Esophagus squamous epithelium (tissue), 5 donors: Measurements from ENCODE around the gene C1orf56. TPM values are rescaled to one million over a fixed set of nuclear protein-coding genes. Genes with fewer than 3 reads are reported as not detected.

ENCODE experiments used
- DNase-seq: peaks from one replicate; lab custom pipeline; 2025; lab: John Stamatoyannopoulos, UW
- H3K27ac ChIP-seq, 4 donors: fragments of 200-600 bp; sonication (generic); one replicate each; pipeline ENCODE4 v1.5.1; 2016 to 2019; ENCODE audit warnings: mild to moderate bottlenecking in 1 of 4
- H3K27me3 ChIP-seq, 4 donors: fragments of 200-600 bp; sonication (generic); 1 replicate in 3 of 4; 2 replicates in 1 of 4; pipeline versions ENCODE4 v1.5.1 to v1.6.0; 2017 to 2021; ENCODE audit warnings: antibody characterized with exemption in 1 of 4
- H3K36me3 ChIP-seq, 3 donors: fragments of 200-600 bp; sonication (generic); one replicate each; pipeline ENCODE4 v1.5.1; 2016 to 2019
- H3K4me1 ChIP-seq, 3 donors: fragments of 200-600 bp; sonication (generic); one replicate each; pipeline ENCODE4 v1.5.1; 2017 to 2019
- H3K4me3 ChIP-seq, 4 donors: fragments of 200-600 bp; sonication (generic); 1 replicate in 3 of 4; 2 replicates in 1 of 4; pipeline ENCODE4 v1.5.1; 2016 to 2019; ENCODE audit warnings: mild to moderate bottlenecking in 2 of 4, moderate library complexity in 1 of 4
- H3K9me3 ChIP-seq, 3 donors: fragments of 200-600 bp; sonication (generic); one replicate each; pipeline ENCODE4 v1.5.1; 2016 to 2019
- CTCF ChIP-seq, 6 experiments: fragments of 450-650 bp in 4 of 6; fragments of 200-600 bp in 2 of 6; sonication (generic) in 2 of 6; IDR thresholded peaks; one replicate each; pipeline ENCODE4 v1.5.1; 2016 to 2019; ENCODE audit warnings: antibody characterized with exemption in 6 of 6, mild to moderate bottlenecking in 4 of 6, moderate library complexity in 4 of 6
- POLR2A ChIP-seq, 4 donors: fragments of 450-650 bp; IDR thresholded peaks; one replicate each; pipeline ENCODE4 v1.6.1; 2017; ENCODE audit warnings: antibody characterized with exemption in 4 of 4, mild to moderate bottlenecking in 4 of 4, moderate library complexity in 3 of 4
- WGBS, 2 donors: methylation state at CpG; one replicate each; pipeline ENCODE4 v1.1.5; 2018; 5-methylcytosine and 5-hydroxymethylcytosine counted together
- intact Hi-C: fragments of 100-400 bp; cut with DNase I; formaldehyde crosslinking; loops from one replicate; pipeline ENCODE4 v1.15.0; 2022
- total RNA-seq, 4 donors: library from RNA; depleted of rRNA; stranded (reverse); fragments of >200 nt; gene quantifications; one replicate each; pipeline ENCODE4 v1.1.0, GENCODE V29; 2016
- donor health status: DM: yes; HTN: yes; CAD: no.

C1orf56 gene
- total RNA-seq, 4 donors from 2014 or later, result 0.23 to 3.2 (median 2.3) TPM

DNA sequence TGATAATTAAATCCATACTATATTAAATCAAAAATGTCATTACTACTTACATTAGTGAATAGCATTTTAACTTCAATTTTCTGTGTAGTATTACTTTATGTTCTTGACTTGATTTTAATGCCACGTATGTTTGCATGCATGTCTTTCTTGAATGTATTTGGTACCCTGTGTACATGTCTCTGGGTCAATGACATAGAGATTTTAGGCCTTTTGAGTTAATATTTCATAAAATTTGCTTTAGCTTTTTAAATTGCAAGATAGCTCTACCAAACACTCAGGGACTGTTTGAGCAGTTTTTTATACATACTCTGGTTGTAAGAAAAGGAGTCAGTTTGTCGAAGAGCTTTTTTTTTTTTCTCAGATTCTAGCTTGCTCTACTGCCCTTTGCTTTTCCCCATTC, 14.2 kb downstream of the C1orf56 start:
- Histone ChIP-seq H3K36me3 (peaks cover 0 to 11% (median 0%) of the 10 kb centered on the region in 3 donors), H3K9me3 (no peaks in the 10 kb centered on the region), H3K4me1 (peaks cover 13 to 35% (median 23%) of the 10 kb centered on the region in 3 donors), H3K27ac (no peak overlapping the region), H3K27me3 (no peaks in the 10 kb centered on the region), H3K4me3 (no peak overlapping the region)
- no peak for DNase-seq
- TF ChIP-seq POLR2A (IDR thresholded peaks at IDR 0.05) (no peak), CTCF (IDR thresholded peaks at IDR 0.05) (no peak)
- WGBS, 2 donors, result 69 to 80% methylated on average over 2 of the region's 2 CpGs
- intact Hi-C loops, result no loop called here

DNA sequence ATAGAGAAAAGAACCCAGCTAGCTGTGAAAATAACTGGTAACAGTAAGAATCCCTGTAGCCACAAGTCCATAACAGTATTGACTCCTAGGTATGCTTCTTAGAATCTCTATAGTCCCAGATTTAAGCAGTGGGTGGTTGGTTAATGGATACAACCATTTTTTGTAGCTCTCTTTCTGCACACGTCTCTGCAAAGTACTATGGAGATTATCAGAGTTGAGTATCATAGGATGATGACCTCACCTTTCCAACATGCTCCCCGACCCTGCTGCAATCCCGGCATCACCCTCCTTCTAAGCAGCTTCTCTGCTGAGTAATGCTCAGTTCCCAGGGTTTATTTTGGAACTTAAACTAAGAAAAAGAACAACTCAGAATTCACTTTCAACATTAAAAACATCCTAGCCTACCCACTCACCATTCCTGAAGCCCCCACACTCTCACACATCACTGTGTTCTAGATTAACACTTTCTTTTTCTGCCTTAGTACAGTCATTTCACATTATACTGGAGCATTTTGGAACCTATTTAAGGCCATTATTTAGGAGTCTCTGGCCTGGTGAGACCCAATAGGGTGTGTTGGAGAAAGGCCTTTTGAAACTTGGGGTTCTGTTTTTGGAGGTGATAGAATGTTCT, 15.3 kb downstream of the C1orf56 start:
- H3K36me3 ChIP-seq, result no peaks in the 10 kb centered on the region
- no peaks in the 10 kb centered on the region for H3K9me3 ChIP-seq
- 63 to 94% methylated on average over 2 to 3 of the region's 3 CpGs for WGBS, 2 donors
- TF ChIP-seq POLR2A (IDR thresholded peaks at IDR 0.05) (no peak), CTCF (IDR thresholded peaks at IDR 0.05) (no peak)
- peaks cover 4 to 24% (median 11%) of the 10 kb centered on the region in 3 donors for H3K4me1 ChIP-seq
- intact Hi-C loops, result no loop called here
- H3K27me3 ChIP-seq, result no peaks in the 10 kb centered on the region
- H3K27ac ChIP-seq, result no peak overlapping the region
- DNase-seq, result no peak
- H3K4me3 ChIP-seq, result no peak overlapping the region

DNA sequence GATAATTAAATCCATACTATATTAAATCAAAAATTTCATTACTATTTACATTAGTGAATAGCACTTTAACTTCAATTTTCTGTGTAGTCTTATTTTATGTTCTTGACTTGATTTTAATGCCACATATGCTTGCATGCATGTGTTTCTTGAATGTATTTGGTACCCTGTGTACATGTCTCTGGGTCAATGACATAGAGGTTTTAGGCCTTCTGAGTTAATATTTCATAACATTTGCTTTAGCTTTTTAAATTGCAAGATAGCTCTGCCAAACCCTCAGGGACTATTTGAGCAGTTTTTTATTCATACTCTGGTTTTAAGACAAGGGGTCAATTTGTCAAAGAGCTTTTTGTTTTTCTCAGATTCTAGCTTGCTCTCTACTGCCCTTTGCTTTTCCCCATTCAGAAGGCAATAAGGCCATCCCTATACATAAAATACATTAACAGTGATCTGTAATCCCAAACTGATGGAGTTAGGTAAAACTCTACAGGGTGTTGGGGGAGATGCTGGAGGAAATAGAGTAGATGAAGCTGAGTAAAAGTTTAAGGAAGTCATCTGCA, 17.6 kb downstream of the C1orf56 start:
- intact Hi-C loops, result no loop called here
- H3K4me3 ChIP-seq, result no peak overlapping the region

DNA sequence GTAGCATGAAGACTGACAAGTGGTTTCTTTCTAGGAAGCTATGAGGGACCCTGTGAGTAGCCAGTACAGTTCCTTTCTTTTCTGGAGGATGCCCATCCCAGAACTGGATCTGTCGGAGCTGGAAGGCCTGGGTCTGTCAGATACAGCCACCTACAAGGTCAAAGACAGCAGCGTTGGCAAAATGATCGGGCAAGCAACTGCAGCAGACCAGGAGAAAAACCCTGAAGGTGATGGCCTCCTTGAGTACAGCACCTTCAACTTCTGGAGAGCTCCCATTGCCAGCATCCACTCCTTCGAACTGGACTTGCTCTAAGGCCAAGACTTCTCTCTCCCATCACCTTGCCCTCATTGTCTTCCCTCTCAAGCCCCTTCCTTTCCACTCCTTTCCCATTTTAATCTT, 19.6 kb downstream of the C1orf56 start:
- Histone ChIP-seq H3K27ac (no peak overlapping the region), H3K9me3 (no peaks in the 10 kb centered on the region), H3K36me3 (no peaks in the 10 kb centered on the region), H3K4me1 (peaks cover 8 to 22% (median 15%) of the 10 kb centered on the region in 3 donors), H3K4me3 (no peak overlapping the region), H3K27me3 (no peaks in the 10 kb centered on the region)
- no peak for DNase-seq
- WGBS, 2 donors, result 92 to 94% methylated on average over 1 to 4 of the region's 4 CpGs
- intact Hi-C loops, result no loop called here
- no peak for TF ChIP-seq CTCF (IDR thresholded peaks at IDR 0.05)
- no peak for TF ChIP-seq POLR2A (IDR thresholded peaks at IDR 0.05)

More for the DNA sequence above, 17.6 kb downstream of the C1orf56 start:
- DNase-seq, result no peak
- H3K36me3 ChIP-seq, result no peaks in the 10 kb centered on the region
- peaks cover 0 to 22% (median 11%) of the 10 kb centered on the region in 3 donors for H3K4me1 ChIP-seq
- TF ChIP-seq CTCF (IDR thresholded peaks at IDR 0.05) (no peak), POLR2A (IDR thresholded peaks at IDR 0.05) (no peak)
- H3K9me3 ChIP-seq, result no peaks in the 10 kb centered on the region
- H3K27ac ChIP-seq, result no peak overlapping the region
- H3K27me3 ChIP-seq, result no peaks in the 10 kb centered on the region

DNA sequence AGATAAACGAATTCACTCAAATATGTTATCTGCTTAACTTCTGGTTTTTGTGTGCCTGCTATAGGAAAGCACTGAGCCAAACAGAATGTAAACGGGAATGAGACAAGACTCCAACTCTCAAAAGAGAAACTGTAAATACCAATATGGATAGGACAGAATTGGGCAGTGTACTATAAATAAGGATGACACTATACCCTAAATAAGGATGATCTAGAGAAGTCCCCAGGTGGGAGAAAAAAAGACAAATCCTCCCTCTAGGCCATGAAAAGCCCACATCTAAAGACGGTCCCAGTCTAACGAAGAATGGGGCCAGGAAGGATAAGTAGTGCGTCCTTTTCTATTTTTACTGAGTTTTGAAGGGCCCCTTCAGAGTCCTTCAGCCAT, 21.5 kb downstream of the C1orf56 start:
- no peak for DNase-seq
- no peaks in the 10 kb centered on the region for H3K27me3 ChIP-seq
- H3K4me1 ChIP-seq, result peaks cover 11 to 26% (median 16%) of the 10 kb centered on the region in 3 donors
- H3K27ac ChIP-seq, result peak overlapping the region; percentile 6 to 100 (median 100)
- no peak for TF ChIP-seq POLR2A (IDR thresholded peaks at IDR 0.05)
- TF ChIP-seq CTCF (IDR thresholded peaks at IDR 0.05), result no peak
- H3K9me3 ChIP-seq, result no peaks in the 10 kb centered on the region
- intact Hi-C loops, result no loop called here
- H3K36me3 ChIP-seq, result peaks cover 0 to 9% (median 0%) of the 10 kb centered on the region in 3 donors
- no peak overlapping the region for H3K4me3 ChIP-seq
- WGBS, 2 donors, result 69 to 81% methylated on average over 5 of the region's 5 CpGs
